IPS-15b (cell line): Measurements from ENCODE around the gene ELAPOR1.

ENCODE experiments used
- H3K27me3 ChIP-seq: one replicate; pipeline ENCODE4 v1.6.1; 2013; ENCODE audit warnings: low read length; ENCODE audit not compliant: control insufficient read depth, insufficient read depth
- H3K36me3 ChIP-seq: one replicate; pipeline ENCODE4 v1.6.1; 2013; ENCODE audit warnings: low read length; ENCODE audit not compliant: control insufficient read depth, insufficient read depth
- H3K4me1 ChIP-seq: one replicate; pipeline ENCODE4 v1.6.1; 2013; ENCODE audit warnings: mild to moderate bottlenecking, low read length; ENCODE audit not compliant: control insufficient read depth, insufficient read depth
- H3K4me3 ChIP-seq: one replicate; pipeline ENCODE4 v1.5.1; 2013; ENCODE audit warnings: low read depth, low read length
- H3K9ac ChIP-seq: one replicate; pipeline ENCODE4 v1.6.1; 2013; ENCODE audit warnings: low read depth, mild to moderate bottlenecking, low read length
- H3K9me3 ChIP-seq: one replicate; pipeline ENCODE4 v1.6.1; 2013; ENCODE audit warnings: mild to moderate bottlenecking, low read length; ENCODE audit not compliant: control insufficient read depth, insufficient read depth

The ELAPOR1 gene

GRCh38 chr1:109163551-109163950, 49.6 kb downstream of the ELAPOR1 start:
- no peaks in the 10 kb centered on the region for H3K36me3 ChIP-seq
- peaks cover 6% of the 10 kb centered on the region for H3K4me1 ChIP-seq
- no peak overlapping the region for H3K4me3 ChIP-seq
- H3K9ac ChIP-seq = no peak overlapping the region
- H3K27me3 ChIP-seq = no peaks in the 10 kb centered on the region
- no peaks in the 10 kb centered on the region for H3K9me3 ChIP-seq
